ENCODE results near the gene COL9A1.

Gene COL9A1

GRCh38 chr6:70171236-70171635 is 131.6 kb downstream of the COL9A1 start:
- DNase-seq (ENCODE audit: low spot score), result no peak

DNA sequence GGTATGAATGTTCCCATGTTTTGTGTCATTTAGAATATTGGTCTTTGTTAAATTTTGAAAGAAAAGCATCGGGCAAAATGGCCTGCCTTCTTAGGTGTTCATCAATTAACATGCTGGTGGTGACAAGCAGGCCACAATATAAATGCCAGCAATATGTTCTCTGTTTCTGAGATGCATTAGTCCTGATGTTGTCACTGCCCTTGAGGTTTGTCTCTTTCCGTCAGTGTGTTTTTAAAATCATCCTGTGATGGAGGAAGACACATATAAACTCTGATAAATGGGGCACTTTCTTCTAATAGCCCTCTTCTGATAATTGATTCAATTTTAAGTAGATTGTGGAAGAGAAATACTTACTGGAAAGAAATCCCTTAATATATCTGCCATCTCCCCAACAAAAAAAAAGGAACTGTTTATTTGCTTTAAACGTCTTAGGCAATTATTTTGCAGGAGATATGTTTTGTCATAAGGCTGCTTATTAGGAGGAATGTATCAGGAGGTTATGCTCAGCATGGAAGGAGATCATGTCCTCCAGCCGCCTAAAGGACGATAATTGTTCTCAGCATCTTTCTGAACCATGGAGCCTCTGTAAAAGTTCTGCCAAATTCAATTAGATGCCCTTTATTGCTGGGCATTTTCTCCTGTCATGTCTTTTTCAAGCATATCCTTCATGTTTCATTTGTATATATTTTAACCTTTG is 134.1 kb downstream of the COL9A1 start:
- no peak for DNase-seq (ENCODE audit: low spot score)

All from CD4-positive, alpha-beta T cell treated with Interleukin-6 at 100 ng/mL for 8 hours (primary cell).